Esophagus squamous epithelium (tissue), 4 donors: ENCODE data around the gene CAPN8.

Experiments used
- CTCF ChIP-seq, 6 experiments: fragments of 450-650 bp in 4 of 6; fragments of 200-600 bp in 2 of 6; sonication (generic) in 2 of 6; IDR thresholded peaks; one replicate each; pipeline ENCODE4 v1.5.1; 2016 to 2019; ENCODE audit warnings: antibody characterized with exemption in 6 of 6, mild to moderate bottlenecking in 4 of 6, moderate library complexity in 4 of 6
- POLR2A ChIP-seq, 4 donors: fragments of 450-650 bp; IDR thresholded peaks; one replicate each; pipeline ENCODE4 v1.6.1; 2017; ENCODE audit warnings: antibody characterized with exemption in 4 of 4, mild to moderate bottlenecking in 4 of 4, moderate library complexity in 3 of 4

GRCh38 chr1:223631473-223631872 is 34.0 kb downstream of the CAPN8 start:
- TF ChIP-seq CTCF (IDR thresholded peaks at IDR 0.05) (peak in 1 of 6 experiments; percentile 10), POLR2A (IDR thresholded peaks at IDR 0.05) (no peak)
